Loucy (cell line): Measurements from ENCODE around the gene RPTOR.

ENCODE experiments used
- H2AFZ ChIP-seq: fragments of 200-600 bp; sonication (generic); 2 replicates; pipeline ENCODE4 v1.6.0; 2016; ENCODE audit warnings: antibody characterized with exemption, mild to moderate bottlenecking, low read length, moderate library complexity
- H3F3A ChIP-seq: fragments of 200-600 bp; 2 replicates; pipeline ENCODE4 v1.6.0; 2016; ENCODE audit warnings: antibody characterized with exemption, low read depth, mild to moderate bottlenecking
- H3K27me3 ChIP-seq: fragments of 200-600 bp; sonication (generic); 2 replicates; pipeline ENCODE4 v1.6.1; 2014; ENCODE audit warnings: low read length, mild to moderate bottlenecking; ENCODE audit not compliant: insufficient read depth, poor library complexity, severe bottlenecking
- H3K36me3 ChIP-seq: fragments of 200-600 bp; sonication (generic); 2 replicates; pipeline ENCODE4 v1.6.1; 2016; ENCODE audit warnings: low read length; ENCODE audit not compliant: insufficient read depth
- H3K4me1 ChIP-seq: fragments of 200-600 bp; sonication (generic); 2 replicates; pipeline ENCODE4 v1.5.1; 2014; ENCODE audit warnings: low read length, mild to moderate bottlenecking; ENCODE audit not compliant: insufficient read depth, poor library complexity, severe bottlenecking
- H3K4me2 ChIP-seq: fragments of 200-600 bp; sonication (generic); 2 replicates; pipeline ENCODE4 v1.6.0; 2014; ENCODE audit warnings: antibody characterized with exemption, low read length, low read depth, mild to moderate bottlenecking; ENCODE audit not compliant: poor library complexity, severe bottlenecking
- H3K4me3 ChIP-seq: fragments of 200-600 bp; sonication (generic); 2 replicates; pipeline ENCODE4 v1.5.1; 2014; ENCODE audit warnings: low read length, mild to moderate bottlenecking, mixed read lengths; ENCODE audit not compliant: poor library complexity, severe bottlenecking
- H3K79me2 ChIP-seq: fragments of 200-600 bp; sonication (generic); 2 replicates; pipeline ENCODE4 v1.6.1; 2014; ENCODE audit warnings: low read length; ENCODE audit not compliant: insufficient read depth
- H3K9ac ChIP-seq: fragments of 200-600 bp; sonication (generic); 2 replicates; pipeline ENCODE4 v1.6.0; 2014; ENCODE audit warnings: mild to moderate bottlenecking, low read depth, low read length, moderate library complexity; ENCODE audit not compliant: poor library complexity, severe bottlenecking
- H3K9me2 ChIP-seq: fragments of 200-600 bp; sonication (generic); replicated peaks from 2 replicates; pipeline ENCODE4 v1.6.1; 2016; ENCODE audit warnings: low read depth, low read length, mixed read lengths
- H3K9me3 ChIP-seq: fragments of 200-600 bp; sonication (generic); 2 replicates; pipeline ENCODE4 v1.6.1; 2014; ENCODE audit warnings: mild to moderate bottlenecking, antibody characterized with exemption, low read length, low read depth; ENCODE audit not compliant: insufficient read depth
- H4K20me1 ChIP-seq: fragments of 200-600 bp; sonication (generic); 2 replicates; pipeline ENCODE4 v1.6.0; 2014; ENCODE audit warnings: antibody characterized with exemption, low read length, mild to moderate bottlenecking; ENCODE audit not compliant: insufficient read depth, poor library complexity, severe bottlenecking
- CTCF ChIP-seq: fragments of 200-600 bp; sonication (generic); conservative IDR thresholded peaks from 2 replicates; pipeline ENCODE4 v1.5.1; 2014; ENCODE audit warnings: mild to moderate bottlenecking, antibody characterized with exemption, low read length
- EZH2phosphoT487 ChIP-seq: fragments of 200-600 bp; IDR thresholded peaks from 2 replicates; pipeline ENCODE4 v1.6.1; 2018; ENCODE audit warnings: antibody characterized with exemption, mild to moderate bottlenecking, moderate library complexity, borderline replicate concordance

Gene RPTOR

GRCh38 chr17:80902963-80903611 is 358.4 kb downstream of the RPTOR start:
- Histone ChIP-seq H3K9ac (no peak overlapping the region), H3K36me3 (peaks cover 7% of the 10 kb centered on the region; the same call in 1 of the 2 replicates), H3K4me3 (no peak overlapping the region), H3K27me3 (no peaks in the 10 kb centered on the region), H2AFZ (no peak overlapping the region), H3K9me3 (no peaks in the 10 kb centered on the region), H3K9me2 (no peaks in the 10 kb centered on the region), H3K79me2 (no peaks in the 10 kb centered on the region), H3F3A (no peaks in the 10 kb centered on the region), H4K20me1 (no peaks in the 10 kb centered on the region), H3K4me2 (no peak overlapping the region), H3K4me1 (peaks cover 6% of the 10 kb centered on the region)
- TF ChIP-seq EZH2phosphoT487 (no peak), CTCF (no peak)

GRCh38 chr17:80904036-80904753 is 359.6 kb downstream of the RPTOR start:
- H3K27me3 ChIP-seq, result no peaks in the 10 kb centered on the region
- H3K79me2 ChIP-seq, result no peaks in the 10 kb centered on the region
- no peak overlapping the region for H2AFZ ChIP-seq
- H3K4me3 ChIP-seq, result no peak overlapping the region
- TF ChIP-seq EZH2phosphoT487 (no peak), CTCF (no peak)
- H3K36me3 ChIP-seq, result peaks cover 11% of the 10 kb centered on the region; the same call in 1 of the 2 replicates
- no peak overlapping the region for H3K4me2 ChIP-seq
- H3F3A ChIP-seq, result no peaks in the 10 kb centered on the region
- no peaks in the 10 kb centered on the region for H3K9me2 ChIP-seq
- H3K9ac ChIP-seq, result no peak overlapping the region
- no peaks in the 10 kb centered on the region for H3K9me3 ChIP-seq
- no peaks in the 10 kb centered on the region for H4K20me1 ChIP-seq
- H3K4me1 ChIP-seq, result no peaks in the 10 kb centered on the region

- TF ChIP-seq EZH2phosphoT487 (no peak), CTCF (no peak)
- no peaks in the 10 kb centered on the region for H3K9me3 ChIP-seq
- no peaks in the 10 kb centered on the region for H3K4me1 ChIP-seq
- H3K4me2 ChIP-seq, result no peak overlapping the region
- H3K79me2 ChIP-seq, result no peaks in the 10 kb centered on the region
- no peaks in the 10 kb centered on the region for H4K20me1 ChIP-seq
- peaks cover 15% of the 10 kb centered on the region; the same call in 1 of the 2 replicates for H3K36me3 ChIP-seq
- H3F3A ChIP-seq, result no peaks in the 10 kb centered on the region
- no peaks in the 10 kb centered on the region for H3K27me3 ChIP-seq
- no peak overlapping the region for H2AFZ ChIP-seq
- H3K9ac ChIP-seq, result no peak overlapping the region
- H3K4me3 ChIP-seq, result no peak overlapping the region
- no peaks in the 10 kb centered on the region for H3K9me2 ChIP-seq
These were observed 361.1 kb downstream of the RPTOR start for GRCh38 chr17:80905586-80906230.
